Trophoblast cell (in vitro differentiated cells and primary cell): ENCODE measurements around the gene ACY1.
A peak's percentile ranks its signal among the peaks of the same experiment; 100 is the strongest.

ENCODE experiments used
- DNase-seq, 2 donors: peaks; one replicate each; pipeline ENCODE4 v3.0.0-alpha.2; 2016
- H2AFZ ChIP-seq: 2 replicates; pipeline ENCODE4 v1.6.1; 2013; ENCODE audit warnings: low read length, moderate library complexity, mild to moderate bottlenecking; ENCODE audit not compliant: insufficient read depth, poor library complexity
- H2AK5ac ChIP-seq: 2 replicates; pipeline ENCODE4 v1.6.1; 2013; ENCODE audit warnings: mild to moderate bottlenecking, low read length
- H2BK120ac ChIP-seq: 2 replicates; pipeline ENCODE4 v1.6.1; 2013; ENCODE audit warnings: low read length, mild to moderate bottlenecking, moderate library complexity; ENCODE audit not compliant: insufficient read depth, poor library complexity
- H2BK12ac ChIP-seq: 2 replicates; pipeline ENCODE4 v1.6.1; 2013; ENCODE audit warnings: mild to moderate bottlenecking, low read length, moderate library complexity
- H2BK5ac ChIP-seq: 2 replicates; pipeline ENCODE4 v1.6.1; 2013; ENCODE audit warnings: low read length, low read depth, moderate library complexity, mild to moderate bottlenecking; ENCODE audit not compliant: poor library complexity
- H3K14ac ChIP-seq: 2 replicates; pipeline ENCODE4 v1.6.1; 2013; ENCODE audit warnings: mild to moderate bottlenecking, low read length
- H3K18ac ChIP-seq: 2 replicates; pipeline ENCODE4 v1.6.1; 2013; ENCODE audit warnings: mild to moderate bottlenecking, low read length
- H3K23ac ChIP-seq: 2 replicates; pipeline ENCODE4 v1.6.1; 2013; ENCODE audit warnings: low read length
- H3K27ac ChIP-seq: 2 replicates; pipeline ENCODE4 v1.5.1; 2013; ENCODE audit warnings: low read depth, mild to moderate bottlenecking, inconsistent platforms, low read length, moderate library complexity
- H3K27me3 ChIP-seq: 2 replicates; pipeline ENCODE4 v1.6.1; 2013; ENCODE audit warnings: inconsistent platforms, mild to moderate bottlenecking, low read length, moderate library complexity; ENCODE audit not compliant: insufficient read depth
- H3K36me3 ChIP-seq, 2 experiments: 1 replicate in 1 of 2; 2 replicates in 1 of 2; pipeline ENCODE4 v1.6.1; 2013; ENCODE audit warnings: low read length in 2 of 2, mild to moderate bottlenecking in 2 of 2, moderate library complexity in 1 of 2; ENCODE audit not compliant: insufficient read depth in 2 of 2, control insufficient read depth in 1 of 2
- H3K4ac ChIP-seq: 2 replicates; pipeline ENCODE4 v1.6.1; 2013; ENCODE audit warnings: low read depth, mild to moderate bottlenecking, low read length, moderate library complexity
- H3K4me1 ChIP-seq, 2 experiments: 1 replicate in 1 of 2; 2 replicates in 1 of 2; pipeline ENCODE4 v1.6.1; 2013; ENCODE audit warnings: low read length in 2 of 2, mild to moderate bottlenecking in 2 of 2, moderate library complexity in 1 of 2; ENCODE audit not compliant: insufficient read depth in 2 of 2, control insufficient read depth in 1 of 2
- H3K4me2 ChIP-seq: 2 replicates; pipeline ENCODE4 v1.6.1; 2013; ENCODE audit warnings: inconsistent platforms, mild to moderate bottlenecking, low read length, moderate library complexity
- H3K4me3 ChIP-seq: 2 replicates; pipeline ENCODE4 v1.5.1; 2013; ENCODE audit warnings: mild to moderate bottlenecking, low read depth, low read length, inconsistent platforms
- H3K79me1 ChIP-seq: one replicate; pipeline ENCODE4 v1.6.1; 2013; ENCODE audit warnings: low read length
- H3K79me2 ChIP-seq: 2 replicates; pipeline ENCODE4 v1.6.1; 2013; ENCODE audit warnings: low read length, mild to moderate bottlenecking; ENCODE audit not compliant: control insufficient read depth, insufficient read depth, poor library complexity
- H3K9ac ChIP-seq: 2 replicates; pipeline ENCODE4 v1.6.1; 2013; ENCODE audit warnings: mild to moderate bottlenecking, low read length
- H3K9me3 ChIP-seq: 2 replicates; pipeline ENCODE4 v1.6.1; 2013; ENCODE audit warnings: low read depth, mild to moderate bottlenecking, control low read depth, inconsistent platforms, low read length; ENCODE audit not compliant: insufficient read depth
- H4K12ac ChIP-seq: 2 replicates; pipeline ENCODE4 v1.6.1; 2013; ENCODE audit warnings: low read depth, mild to moderate bottlenecking, low read length, moderate library complexity
- H4K8ac ChIP-seq: 2 replicates; pipeline ENCODE4 v1.6.1; 2013; ENCODE audit warnings: low read depth, mild to moderate bottlenecking, low read length, moderate library complexity
- H4K91ac ChIP-seq: one replicate; pipeline ENCODE4 v1.6.1; 2013; ENCODE audit warnings: low read depth, mild to moderate bottlenecking, low read length, moderate library complexity
- WGBS: extraction: QIAGEN DNeasy Blood & Tissue Kit; methylation state at CpG from one replicate; pipeline ENCODE4 v1.1.7; 2013; ENCODE audit warnings: missing lambda C conversion rate; ENCODE audit not compliant: insufficient read length, insufficient coverage; ENCODE audit errors: extremely low coverage; 5-methylcytosine and 5-hydroxymethylcytosine counted together

Gene ACY1

DNA sequence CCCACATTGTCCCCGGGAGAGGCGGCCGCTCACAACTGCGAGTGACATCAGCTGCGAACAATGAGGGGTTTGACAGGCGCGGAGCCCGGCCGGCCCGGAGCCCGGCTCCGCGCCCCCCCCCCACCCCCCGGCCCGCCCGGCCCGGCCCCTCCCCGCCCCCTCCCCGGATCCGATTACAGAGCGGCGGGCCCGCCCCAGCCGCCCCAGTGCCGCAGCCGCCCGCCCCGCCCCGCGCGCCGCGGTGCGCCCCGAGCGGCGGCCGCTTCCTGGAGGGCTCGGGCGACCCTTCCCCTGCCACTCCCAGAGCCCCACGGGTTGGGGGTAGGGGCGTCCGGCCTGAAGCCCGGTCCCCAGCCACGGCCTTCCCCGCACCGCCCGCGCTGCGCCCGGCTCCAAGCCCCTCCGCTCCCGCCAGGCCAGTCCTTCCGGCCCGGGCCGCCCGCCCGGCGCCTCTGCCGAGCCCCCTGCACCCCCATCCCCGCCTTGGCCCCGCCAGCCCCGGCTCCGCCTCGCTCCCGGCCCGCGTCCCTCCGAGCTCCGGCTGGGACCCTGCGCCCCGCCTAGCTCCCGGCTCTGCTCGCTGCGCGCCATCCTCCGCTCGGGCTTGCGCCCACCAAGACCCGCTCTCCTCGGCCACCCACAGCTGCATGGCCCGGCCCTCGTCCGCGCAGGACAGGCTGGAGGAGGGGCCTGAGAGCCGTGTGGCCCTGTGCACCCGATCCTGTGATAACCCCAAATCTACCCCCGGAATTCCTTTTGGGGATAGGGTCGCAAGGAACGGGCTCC is 15.8 kb upstream of the ACY1 start, which contains the start of gene PCBP4:
PCBP4 (minus strand) TSS at position 71 of the 786 bp plus-strand sequence. CDS start 6,214 bp downstream, outside the sequence.
- H2AFZ ChIP-seq = peak within 1 kb of the TSS; percentile 93
- peaks cover 13% of the 10 kb centered on the region for H3K79me1 ChIP-seq
- peak within 1 kb of the TSS; percentile 99 for H3K18ac ChIP-seq
- H3K4me1 ChIP-seq = peaks cover 13 to 23% of the 10 kb centered on the region in 2 experiments
- no CpG with 5 or more reads among the region's 90 CpGs for WGBS
- H3K4me3 ChIP-seq = peak within 1 kb of the TSS; percentile 75
- H3K9me3 ChIP-seq = no peaks in the 10 kb centered on the region
- H3K4ac ChIP-seq = peak within 1 kb of the TSS; percentile 87
- H3K79me2 ChIP-seq = peaks cover 10% of the 10 kb centered on the region
- H3K36me3 ChIP-seq = peaks cover 0 to 2% of the 10 kb centered on the region in 2 experiments
- H3K27me3 ChIP-seq = no peaks in the 10 kb centered on the region
- peak within 1 kb of the TSS; percentile 98 for H4K91ac ChIP-seq
- H3K4me2 ChIP-seq = peak within 1 kb of the TSS; percentile 85
- peak; percentile 51 to 70 for DNase-seq
- no peak within 1 kb of the TSS for H3K23ac ChIP-seq
- H4K12ac ChIP-seq = peak within 1 kb of the TSS; percentile 98
- peak within 1 kb of the TSS; percentile 98 for H2BK120ac ChIP-seq
- peak within 1 kb of the TSS; percentile 98 for H4K8ac ChIP-seq
- peak within 1 kb of the TSS; percentile 92 for H2BK5ac ChIP-seq
- H3K14ac ChIP-seq = peak within 1 kb of the TSS; percentile 100
- peak within 1 kb of the TSS; percentile 94 for H2AK5ac ChIP-seq
- H3K27ac ChIP-seq = peak within 1 kb of the TSS; percentile 80
- H2BK12ac ChIP-seq = peak within 1 kb of the TSS; percentile 80
- peak within 1 kb of the TSS; percentile 75 for H3K9ac ChIP-seq

DNA sequence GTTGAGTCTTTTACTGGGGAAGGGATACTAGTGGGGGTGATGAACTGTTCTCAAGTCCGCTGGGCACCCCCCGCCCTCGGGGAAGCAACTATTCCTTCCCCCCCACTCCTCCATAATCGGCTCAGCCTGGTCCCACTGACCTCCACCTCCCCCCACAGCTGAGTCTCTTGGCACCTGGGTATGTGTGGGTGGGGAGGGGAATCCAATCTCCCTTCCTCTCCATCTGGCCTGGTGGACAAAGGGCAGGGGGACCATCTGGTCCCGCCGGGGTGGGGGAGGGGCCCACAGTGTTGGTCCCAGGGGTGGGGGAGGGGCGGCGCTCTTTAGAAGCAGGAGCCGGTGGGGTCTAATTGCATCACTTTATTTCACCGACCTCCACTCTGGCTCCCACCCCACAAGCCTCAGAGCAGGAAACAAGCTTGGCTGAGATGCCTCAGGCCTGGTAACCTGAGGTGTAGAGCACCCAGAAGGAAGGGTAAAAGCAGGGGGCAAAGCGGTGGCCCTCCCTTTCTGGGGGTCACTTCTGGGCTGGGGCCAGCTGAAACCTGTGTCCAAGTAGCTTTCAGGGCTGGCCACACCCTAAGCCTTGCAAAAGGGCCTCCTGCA is 15.1 kb upstream of the ACY1 start:
- WGBS = no CpG with 5 or more reads among the region's 11 CpGs
- H3K79me2 ChIP-seq = peaks cover 10% of the 10 kb centered on the region

DNA sequence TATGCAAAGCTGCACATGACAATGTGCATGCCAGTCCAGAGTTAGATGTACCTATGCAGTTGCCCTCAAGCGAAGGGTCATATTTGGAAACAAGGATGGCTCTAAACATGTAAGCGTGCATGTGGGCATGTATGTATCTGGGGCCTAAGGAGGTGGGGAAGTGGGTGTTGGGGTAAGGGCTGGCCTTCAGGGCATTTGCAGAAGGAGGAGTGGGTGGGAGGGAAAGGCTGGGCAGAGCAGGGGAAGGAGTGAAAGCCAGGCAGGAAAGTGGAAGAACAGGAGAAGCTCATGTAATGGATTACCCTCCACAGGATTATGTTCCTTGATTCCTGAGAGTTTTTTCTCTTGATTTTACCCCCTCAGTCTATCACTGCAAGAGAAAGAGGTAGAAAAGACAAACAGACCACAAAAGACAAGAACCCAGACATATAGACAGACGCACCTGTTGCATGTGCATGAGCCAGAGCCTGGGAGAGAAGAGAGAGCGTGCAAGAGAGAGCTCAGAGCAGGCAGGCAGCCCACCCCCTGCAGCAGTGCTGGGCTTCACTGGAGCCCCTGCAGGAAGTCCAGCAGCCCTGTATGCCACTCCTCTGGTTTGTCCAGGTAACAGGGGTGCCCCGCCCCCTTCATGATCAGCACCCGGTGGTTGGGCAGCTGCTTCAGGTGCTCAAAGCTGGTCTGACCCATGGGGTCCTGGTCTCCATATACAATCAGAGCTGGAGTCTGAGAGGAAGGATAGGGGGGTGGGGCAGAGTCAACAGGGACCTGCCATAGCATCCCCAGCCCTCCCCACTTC is 14.3 kb upstream of the ACY1 start:
- WGBS = no CpG with 5 or more reads among the region's 6 CpGs
- H3K4ac ChIP-seq = no peak overlapping the region

More for the DNA sequence above, 15.1 kb upstream of the ACY1 start:
- peaks cover 13 to 23% of the 10 kb centered on the region in 2 experiments for H3K4me1 ChIP-seq
- peak overlapping the region; percentile 99 for H3K18ac ChIP-seq
- H3K27me3 ChIP-seq = no peaks in the 10 kb centered on the region
- peak overlapping the region; percentile 75 for H3K9ac ChIP-seq
- peak overlapping the region; percentile 80 for H2BK12ac ChIP-seq
- peak overlapping the region; percentile 87 for H3K4ac ChIP-seq
- H2AK5ac ChIP-seq = peak overlapping the region; percentile 94
- peak overlapping the region; percentile 85 for H3K4me2 ChIP-seq
- no peak overlapping the region for H3K23ac ChIP-seq
- H2BK5ac ChIP-seq = peak overlapping the region; percentile 92
- peak overlapping the region; percentile 100 for H3K14ac ChIP-seq
- no peak for DNase-seq
- peak overlapping the region; percentile 75 for H3K4me3 ChIP-seq
- H2BK120ac ChIP-seq = peak overlapping the region; percentile 98
- no peaks in the 10 kb centered on the region for H3K9me3 ChIP-seq
- H4K12ac ChIP-seq = peak overlapping the region; percentile 98
- H4K91ac ChIP-seq = peak overlapping the region; percentile 98
- peak overlapping the region; percentile 93 for H2AFZ ChIP-seq
- peaks cover 13% of the 10 kb centered on the region for H3K79me1 ChIP-seq
- no peaks in the 10 kb centered on the region for H3K36me3 ChIP-seq
- peak overlapping the region; percentile 80 for H3K27ac ChIP-seq
- peak overlapping the region; percentile 98 for H4K8ac ChIP-seq

DNA sequence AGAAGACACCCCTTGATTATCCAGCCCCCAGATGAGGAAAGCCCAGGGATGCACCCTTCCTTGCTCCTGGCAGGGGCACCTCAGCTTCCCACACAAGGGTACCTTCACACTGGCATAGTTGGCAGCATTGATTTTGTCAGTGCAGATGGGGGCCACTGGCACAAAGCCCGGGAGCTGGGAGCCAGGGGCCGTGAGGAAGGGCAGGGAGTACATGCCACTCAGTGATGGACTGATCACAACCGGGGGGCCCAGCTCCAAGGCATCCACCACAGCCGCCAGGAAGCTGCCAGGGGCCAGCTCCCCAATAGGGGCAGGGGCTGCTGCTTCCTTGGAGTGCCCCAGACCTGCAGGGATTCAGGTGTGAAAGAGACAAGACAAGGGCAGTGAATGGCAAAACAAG is 13.5 kb upstream of the ACY1 start:
- H2BK12ac ChIP-seq = no peak overlapping the region
- no peak overlapping the region for H3K14ac ChIP-seq
- no peak overlapping the region for H2BK120ac ChIP-seq
- no peak overlapping the region for H3K23ac ChIP-seq
- H3K27ac ChIP-seq = no peak overlapping the region
- H4K91ac ChIP-seq = no peak overlapping the region
- H2AK5ac ChIP-seq = no peak overlapping the region
- H3K9ac ChIP-seq = no peak overlapping the region
- no peak overlapping the region for H3K4ac ChIP-seq
- no peaks in the 10 kb centered on the region for H3K36me3 ChIP-seq
- H3K9me3 ChIP-seq = no peaks in the 10 kb centered on the region
- H2AFZ ChIP-seq = no peak overlapping the region
- H3K79me2 ChIP-seq = peaks cover 12% of the 10 kb centered on the region
- WGBS = no CpG with 5 or more reads among the region's 4 CpGs
- H4K8ac ChIP-seq = no peak overlapping the region
- H4K12ac ChIP-seq = no peak overlapping the region
- peaks cover 25 to 34% of the 10 kb centered on the region in 2 experiments for H3K4me1 ChIP-seq
- H3K4me2 ChIP-seq = no peak overlapping the region
- no peak overlapping the region for H2BK5ac ChIP-seq
- no peak overlapping the region for H3K4me3 ChIP-seq
- H3K18ac ChIP-seq = no peak overlapping the region
- DNase-seq = no peak
- H3K27me3 ChIP-seq = no peaks in the 10 kb centered on the region
- H3K79me1 ChIP-seq = peaks cover 22% of the 10 kb centered on the region

More for the DNA sequence above, 14.3 kb upstream of the ACY1 start:
- Histone ChIP-seq H2BK5ac (no peak overlapping the region), H3K79me2 (peaks cover 12% of the 10 kb centered on the region), H3K9me3 (no peaks in the 10 kb centered on the region), H4K91ac (no peak overlapping the region), H3K27ac (no peak overlapping the region), H3K79me1 (peaks cover 17% of the 10 kb centered on the region), H2AFZ (no peak overlapping the region), H4K8ac (no peak overlapping the region), H3K4me2 (no peak overlapping the region), H3K9ac (no peak overlapping the region), H2BK120ac (no peak overlapping the region), H3K36me3 (no peaks in the 10 kb centered on the region), H3K18ac (no peak overlapping the region), H4K12ac (no peak overlapping the region), H2BK12ac (no peak overlapping the region), H3K4me3 (no peak overlapping the region), H2AK5ac (no peak overlapping the region), H3K27me3 (no peaks in the 10 kb centered on the region), H3K23ac (no peak overlapping the region), H3K14ac (no peak overlapping the region), H3K4me1 (peaks cover 17 to 27% of the 10 kb centered on the region in 2 experiments)
- DNase-seq = no peak
